Liver (tissue), 9 donors: ENCODE results near the gene ELF2. TPM values are rescaled to one million over a fixed set of nuclear protein-coding genes. Genes with fewer than 3 reads are reported as not detected.

Experiments
- DNase-seq: peaks from one replicate; pipeline ENCODE4 v3.0.0-alpha.2; 2017; ENCODE audit warnings: low spot score
- H3K27ac ChIP-seq, 2 donors: one replicate each; pipeline ENCODE4 v1.7.0; 2013; ENCODE audit warnings: inconsistent platforms in 2 of 2, low read length in 2 of 2, control low read depth in 1 of 2, low read depth in 1 of 2, mild to moderate bottlenecking in 1 of 2
- H3K27me3 ChIP-seq, 4 donors: one replicate each; pipeline versions ENCODE4 v1.6.1 to v1.7.0; 2013; ENCODE audit warnings: low read length in 3 of 4, inconsistent platforms in 1 of 4, mild to moderate bottlenecking in 1 of 4, moderate library complexity in 1 of 4; ENCODE audit not compliant: control insufficient read depth in 4 of 4, insufficient read depth in 4 of 4
- H3K36me3 ChIP-seq, 4 donors: one replicate each; pipeline versions ENCODE4 v1.6.1 to v1.7.0; 2013; ENCODE audit warnings: low read length in 3 of 4, mild to moderate bottlenecking in 3 of 4, low read depth in 1 of 4, moderate library complexity in 1 of 4; ENCODE audit not compliant: control insufficient read depth in 4 of 4, insufficient read depth in 3 of 4
- H3K4me1 ChIP-seq, 4 donors: one replicate each; pipeline versions ENCODE4 v1.6.1 to v1.7.0; 2013; ENCODE audit warnings: low read length in 3 of 4, mild to moderate bottlenecking in 3 of 4, moderate library complexity in 1 of 4; ENCODE audit not compliant: control insufficient read depth in 4 of 4, insufficient read depth in 4 of 4
- H3K4me3 ChIP-seq, 3 donors: one replicate each; pipeline versions ENCODE4 v1.6.1 to v1.7.0; 2013; ENCODE audit warnings: low read length in 3 of 3, control low read depth in 1 of 3, low read depth in 1 of 3, mild to moderate bottlenecking in 1 of 3
- H3K9ac ChIP-seq, 2 donors: one replicate each; pipeline ENCODE4 v1.7.0; 2013; ENCODE audit warnings: low read length in 2 of 2, mild to moderate bottlenecking in 2 of 2, moderate library complexity in 2 of 2, control low read depth in 1 of 2, low read depth in 1 of 2
- H3K9me3 ChIP-seq, 4 donors: one replicate each; pipeline versions ENCODE4 v1.6.1 to v1.7.0; 2013; ENCODE audit warnings: low read length in 3 of 4; ENCODE audit not compliant: control insufficient read depth in 4 of 4
- EGR1 ChIP-seq, 2 donors: IDR thresholded peaks; 2 replicates each; pipeline ENCODE4 v1.6.1; 2016 to 2018; ENCODE audit warnings: antibody characterized with exemption in 2 of 2, low read depth in 2 of 2
- FOXA2 ChIP-seq: IDR thresholded peaks from 2 replicates; pipeline ENCODE4 v1.6.1; 2016; ENCODE audit warnings: antibody characterized with exemption
- GABPA ChIP-seq, 2 donors: IDR thresholded peaks in 1 of 2; conservative IDR thresholded peaks in 1 of 2; 2 replicates each; pipeline ENCODE4 v1.6.1; 2016; ENCODE audit warnings: antibody characterized with exemption in 2 of 2, mild to moderate bottlenecking in 1 of 2, moderate library complexity in 1 of 2
- HNF4A ChIP-seq, 2 donors: conservative IDR thresholded peaks; 2 replicates each; pipeline ENCODE4 v1.6.1; 2016; ENCODE audit warnings: antibody characterized with exemption in 2 of 2, mild to moderate bottlenecking in 2 of 2
- HNF4G ChIP-seq: IDR thresholded peaks from 2 replicates; pipeline ENCODE4 v1.6.1; 2016; ENCODE audit warnings: antibody characterized with exemption
- JUND ChIP-seq, 2 donors: IDR thresholded peaks; 2 replicates each; pipeline ENCODE4 v1.6.1; 2016; ENCODE audit warnings: antibody characterized with exemption in 2 of 2
- NR2F2 ChIP-seq: IDR thresholded peaks from 2 replicates; pipeline ENCODE4 v1.6.1; 2016; ENCODE audit warnings: antibody characterized with exemption
- RAD21 ChIP-seq, 2 donors: IDR thresholded peaks; 2 replicates each; pipeline ENCODE4 v1.6.1; 2016; ENCODE audit warnings: antibody characterized with exemption in 2 of 2, mild to moderate bottlenecking in 2 of 2
- RXRA ChIP-seq, 2 donors: IDR thresholded peaks; 2 replicates each; pipeline ENCODE4 v1.6.1; 2017 to 2018; ENCODE audit warnings: antibody characterized with exemption in 2 of 2, mild to moderate bottlenecking in 1 of 2
- SP1 ChIP-seq: IDR thresholded peaks from 2 replicates; pipeline ENCODE4 v1.6.1; 2018; ENCODE audit warnings: antibody characterized with exemption, mild to moderate bottlenecking
- TAF1 ChIP-seq: conservative IDR thresholded peaks from 2 replicates; pipeline ENCODE4 v1.6.1; 2016; ENCODE audit warnings: antibody characterized with exemption, mild to moderate bottlenecking
- WGBS: extraction: QIAGEN DNeasy Blood & Tissue Kit; methylation state at CpG from one replicate; pipeline ENCODE4 v1.1.7; 2013; 5-methylcytosine and 5-hydroxymethylcytosine counted together
- polyA plus RNA-seq, 2 donors: library from polyadenylated mRNA; stranded (reverse) in 1 of 2; unstranded in 1 of 2; fragments of 200-250 nt in 1 of 2; fragments of >200 nt in 1 of 2; fragmentation: Nextera tagmentation in 1 of 2; extraction: Ambion mirVana in 1 of 2; gene quantifications; one replicate each; pipeline versions ENCODE4 v1.2.1 to v1.2.3, GENCODE V29; 2013 to 2015
- total RNA-seq, 2 donors: library from RNA; depleted of rRNA; stranded (reverse); fragments of >200 nt; gene quantifications; one replicate each; pipeline ENCODE4 v1.2.3, GENCODE V29; 2014
- TF ChIP-seq, protein P1 (sequence below): IDR thresholded peaks from 2 replicates; pipeline ENCODE4 v1.6.1; 2016; ENCODE audit warnings: antibody characterized with exemption, mild to moderate bottlenecking
- TF ChIP-seq, protein P2 (sequence below): fragments of 150-350 bp; IDR thresholded peaks from 2 replicates; pipeline ENCODE4 v1.5.1; 2017; ENCODE audit warnings: improper control_type of control experiment, low read depth, low read length; ENCODE audit not compliant: missing input control
- TF ChIP-seq, protein P3 (sequence below): IDR thresholded peaks from 2 replicates; pipeline ENCODE4 v1.6.1; 2016; ENCODE audit warnings: antibody characterized with exemption
- TF ChIP-seq, protein P4 (sequence below): IDR thresholded peaks from 2 replicates; pipeline ENCODE4 v1.6.1; 2016; ENCODE audit warnings: antibody characterized with exemption
- donor health status: healthy.
- donor health status: healthy.
- donor health status: healthy.
- donor health status: healthy.
- donor health status: healthy.

Gene ELF2
- total and polyA plus RNA-seq, 4 donors = 8.1 to 35.3 (median 24.1) TPM

DNA sequence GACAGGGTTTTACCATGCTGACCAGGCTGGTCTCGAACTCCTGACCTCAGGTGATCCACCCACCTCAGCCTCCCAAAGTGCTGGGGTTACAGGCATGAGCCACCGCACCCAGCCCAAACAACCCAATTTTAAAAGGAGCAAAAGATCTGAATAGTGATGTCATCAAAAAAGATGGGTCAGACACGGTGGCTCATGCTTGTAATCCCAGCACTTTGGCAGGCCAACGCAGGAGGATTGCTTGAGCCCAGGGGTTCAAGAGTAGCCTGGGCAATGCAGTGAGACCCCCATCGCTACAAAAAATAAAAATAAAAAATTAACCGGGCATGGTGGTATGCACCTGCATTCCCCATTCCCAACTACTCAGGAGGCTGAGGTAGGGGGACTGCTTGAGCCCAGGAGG lies 6.1 kb downstream of the ELF2 start:
- Histone ChIP-seq H3K4me3 (no peak overlapping the region), H3K9me3 (no peaks in the 10 kb centered on the region), H3K36me3 (no peaks in the 10 kb centered on the region), H3K27me3 (no peaks in the 10 kb centered on the region), H3K27ac (no peak overlapping the region), H3K9ac (no peak overlapping the region), H3K4me1 (peaks cover 6 to 23% (median 15%) of the 10 kb centered on the region in 4 donors)
- TF ChIP-seq RAD21 (IDR thresholded peaks at IDR 0.05) (no peak), SP1 (no peak)
- WGBS = 93% methylated on average over 6 of the region's 6 CpGs
- no peak for DNase-seq

DNA sequence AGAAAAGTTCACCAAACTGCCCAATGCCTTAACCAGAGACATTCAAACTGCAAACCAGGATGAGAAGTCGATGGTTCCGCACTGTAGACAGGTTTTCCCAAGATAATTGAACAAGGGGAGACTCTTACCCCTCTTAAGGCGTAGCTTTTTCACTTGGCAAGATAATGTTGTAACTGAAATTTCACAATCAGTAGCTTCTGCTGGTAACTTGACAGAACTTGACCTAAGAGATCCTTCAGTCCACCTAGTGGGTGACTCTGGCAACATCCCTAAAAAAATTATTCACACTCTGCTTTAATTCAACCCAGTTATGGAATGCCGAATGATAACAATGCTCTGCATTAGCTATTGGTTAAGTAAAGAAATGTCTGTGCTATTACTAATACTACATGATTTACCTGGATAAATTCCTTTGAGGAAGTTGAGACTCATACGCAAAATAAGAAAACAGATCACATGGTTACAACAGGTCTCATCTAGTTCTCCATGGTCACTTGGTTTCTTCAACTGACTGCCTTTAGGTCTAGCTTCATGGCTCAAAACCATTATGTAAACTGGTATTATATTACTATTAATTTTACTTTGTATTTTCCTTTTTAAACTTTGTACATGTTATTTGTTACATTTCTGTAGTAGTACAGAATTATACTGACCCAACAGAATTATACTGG lies 9.1 kb downstream of the ELF2 start:
- Histone ChIP-seq H3K4me1 (peaks cover 5 to 16% (median 7%) of the 10 kb centered on the region in 4 donors), H3K9me3 (no peaks in the 10 kb centered on the region), H3K9ac (no peak overlapping the region), H3K27ac (no peak overlapping the region), H3K27me3 (no peaks in the 10 kb centered on the region), H3K36me3 (no peaks in the 10 kb centered on the region), H3K4me3 (no peak overlapping the region)
- 49% methylated on average over 5 of the region's 5 CpGs for WGBS
- TF ChIP-seq SP1 = no peak
- TF ChIP-seq, protein P1, sequence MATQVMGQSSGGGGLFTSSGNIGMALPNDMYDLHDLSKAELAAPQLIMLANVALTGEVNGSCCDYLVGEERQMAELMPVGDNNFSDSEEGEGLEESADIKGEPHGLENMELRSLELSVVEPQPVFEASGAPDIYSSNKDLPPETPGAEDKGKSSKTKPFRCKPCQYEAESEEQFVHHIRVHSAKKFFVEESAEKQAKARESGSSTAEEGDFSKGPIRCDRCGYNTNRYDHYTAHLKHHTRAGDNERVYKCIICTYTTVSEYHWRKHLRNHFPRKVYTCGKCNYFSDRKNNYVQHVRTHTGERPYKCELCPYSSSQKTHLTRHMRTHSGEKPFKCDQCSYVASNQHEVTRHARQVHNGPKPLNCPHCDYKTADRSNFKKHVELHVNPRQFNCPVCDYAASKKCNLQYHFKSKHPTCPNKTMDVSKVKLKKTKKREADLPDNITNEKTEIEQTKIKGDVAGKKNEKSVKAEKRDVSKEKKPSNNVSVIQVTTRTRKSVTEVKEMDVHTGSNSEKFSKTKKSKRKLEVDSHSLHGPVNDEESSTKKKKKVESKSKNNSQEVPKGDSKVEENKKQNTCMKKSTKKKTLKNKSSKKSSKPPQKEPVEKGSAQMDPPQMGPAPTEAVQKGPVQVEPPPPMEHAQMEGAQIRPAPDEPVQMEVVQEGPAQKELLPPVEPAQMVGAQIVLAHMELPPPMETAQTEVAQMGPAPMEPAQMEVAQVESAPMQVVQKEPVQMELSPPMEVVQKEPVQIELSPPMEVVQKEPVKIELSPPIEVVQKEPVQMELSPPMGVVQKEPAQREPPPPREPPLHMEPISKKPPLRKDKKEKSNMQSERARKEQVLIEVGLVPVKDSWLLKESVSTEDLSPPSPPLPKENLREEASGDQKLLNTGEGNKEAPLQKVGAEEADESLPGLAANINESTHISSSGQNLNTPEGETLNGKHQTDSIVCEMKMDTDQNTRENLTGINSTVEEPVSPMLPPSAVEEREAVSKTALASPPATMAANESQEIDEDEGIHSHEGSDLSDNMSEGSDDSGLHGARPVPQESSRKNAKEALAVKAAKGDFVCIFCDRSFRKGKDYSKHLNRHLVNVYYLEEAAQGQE = no peak
- no peak for TF ChIP-seq JUND (IDR thresholded peaks at IDR 0.05)
- TF ChIP-seq, protein P2, sequence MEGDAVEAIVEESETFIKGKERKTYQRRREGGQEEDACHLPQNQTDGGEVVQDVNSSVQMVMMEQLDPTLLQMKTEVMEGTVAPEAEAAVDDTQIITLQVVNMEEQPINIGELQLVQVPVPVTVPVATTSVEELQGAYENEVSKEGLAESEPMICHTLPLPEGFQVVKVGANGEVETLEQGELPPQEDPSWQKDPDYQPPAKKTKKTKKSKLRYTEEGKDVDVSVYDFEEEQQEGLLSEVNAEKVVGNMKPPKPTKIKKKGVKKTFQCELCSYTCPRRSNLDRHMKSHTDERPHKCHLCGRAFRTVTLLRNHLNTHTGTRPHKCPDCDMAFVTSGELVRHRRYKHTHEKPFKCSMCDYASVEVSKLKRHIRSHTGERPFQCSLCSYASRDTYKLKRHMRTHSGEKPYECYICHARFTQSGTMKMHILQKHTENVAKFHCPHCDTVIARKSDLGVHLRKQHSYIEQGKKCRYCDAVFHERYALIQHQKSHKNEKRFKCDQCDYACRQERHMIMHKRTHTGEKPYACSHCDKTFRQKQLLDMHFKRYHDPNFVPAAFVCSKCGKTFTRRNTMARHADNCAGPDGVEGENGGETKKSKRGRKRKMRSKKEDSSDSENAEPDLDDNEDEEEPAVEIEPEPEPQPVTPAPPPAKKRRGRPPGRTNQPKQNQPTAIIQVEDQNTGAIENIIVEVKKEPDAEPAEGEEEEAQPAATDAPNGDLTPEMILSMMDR = peak; percentile 60
- TF ChIP-seq FOXA2 = no peak
- TF ChIP-seq NR2F2 = no peak
- no peak for TF ChIP-seq HNF4G
- no peak for TF ChIP-seq GABPA (IDR thresholded peaks at IDR 0.05 in 1 of 2, conservative IDR thresholded peaks at IDR 0.05 in 1 of 2)
- peak; percentile 71 to 80 for TF ChIP-seq RAD21 (IDR thresholded peaks at IDR 0.05)
- peak in 1 of 2 donors; percentile 50 for TF ChIP-seq RXRA (IDR thresholded peaks at IDR 0.05)
- TF ChIP-seq HNF4A (conservative IDR thresholded peaks at IDR 0.05) = peak in 1 of 2 donors; percentile 49
- TF ChIP-seq, protein P3, sequence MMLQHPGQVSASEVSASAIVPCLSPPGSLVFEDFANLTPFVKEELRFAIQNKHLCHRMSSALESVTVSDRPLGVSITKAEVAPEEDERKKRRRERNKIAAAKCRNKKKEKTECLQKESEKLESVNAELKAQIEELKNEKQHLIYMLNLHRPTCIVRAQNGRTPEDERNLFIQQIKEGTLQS = no peak
- TF ChIP-seq EGR1 (IDR thresholded peaks at IDR 0.05; ENCODE audit: low read depth in 2 of 2) = no peak
- no peak for TF ChIP-seq TAF1
- TF ChIP-seq, protein P4, sequence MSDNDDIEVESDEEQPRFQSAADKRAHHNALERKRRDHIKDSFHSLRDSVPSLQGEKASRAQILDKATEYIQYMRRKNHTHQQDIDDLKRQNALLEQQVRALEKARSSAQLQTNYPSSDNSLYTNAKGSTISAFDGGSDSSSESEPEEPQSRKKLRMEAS = no peak
- no peak for DNase-seq
